Measurements from ENCODE around the gene PRAC1. TPM values are rescaled to one million over a fixed set of nuclear protein-coding genes. Genes with fewer than 3 reads are reported as not detected.

PRAC1 gene
- total RNA-seq, 1 experiment from 2014 or later, result not detected

- peak within 1 kb of the TSS; percentile 15 to 57; a peak in 3 of 5 replicates for H3K4me3 Mint-ChIP-seq
- DNase-seq, result peak; percentile 86
- Histone ChIP-seq H3K4me1 (ENCODE audit: insufficient read depth, low read length) (peaks cover 2% of the 10 kb centered on the region; the same call in 1 of the 2 replicates), H3K18ac (ENCODE audit: insufficient read length, low read depth, low read length) (no peak within 1 kb of the TSS), H3K79me1 (ENCODE audit: insufficient read depth, low read depth, low read length, poor library complexity, severe bottlenecking) (no peaks in the 10 kb centered on the region), H2AFZ (ENCODE audit: low read length) (no peak within 1 kb of the TSS), H2BK5ac (ENCODE audit: insufficient read length, low read length) (no peak within 1 kb of the TSS), H3K27ac (ENCODE audit: insufficient read length, low read depth, low read length) (no peak within 1 kb of the TSS), H2BK120ac (ENCODE audit: low read depth, low read length, poor library complexity, severe bottlenecking) (no peak within 1 kb of the TSS), H3K4ac (ENCODE audit: low read depth, low read length) (no peak within 1 kb of the TSS), H2AK5ac (ENCODE audit: insufficient read length, low read length) (no peak within 1 kb of the TSS), H2BK15ac (ENCODE audit: low read depth, low read length) (no peak within 1 kb of the TSS), H3K23me2 (ENCODE audit: insufficient read length, low read depth, low read length, poor library complexity, severe bottlenecking) (peaks cover 12% of the 10 kb centered on the region), H3K14ac (ENCODE audit: insufficient read depth, low read length) (no peak within 1 kb of the TSS), H3T11ph (ENCODE audit: low read length) (no peak within 1 kb of the TSS), H3K79me2 (ENCODE audit: insufficient read depth, low read length) (no peaks in the 10 kb centered on the region), H4K5ac (ENCODE audit: insufficient read length, low read depth, low read length) (no peak within 1 kb of the TSS), H3K23ac (ENCODE audit: insufficient read length, low read depth, low read length) (no peak within 1 kb of the TSS), H3K4me2 (ENCODE audit: insufficient read depth, insufficient read length, low read length) (peak within 1 kb of the TSS; percentile 16), H4K91ac (ENCODE audit: insufficient read length, low read depth, low read length) (no peak within 1 kb of the TSS), H3K56ac (ENCODE audit: insufficient read length, low read depth, low read length) (no peak within 1 kb of the TSS), H3K9me3 (ENCODE audit: control insufficient read depth, low read depth, low read length) (no peaks in the 10 kb centered on the region), H4K8ac (replicated peaks; ENCODE audit: insufficient read length, low read depth, low read length) (no peak within 1 kb of the TSS), H4K20me1 (ENCODE audit: control insufficient read depth, insufficient read depth, insufficient read length) (peaks cover 4% of the 10 kb centered on the region), H3K9ac (ENCODE audit: extremely low read depth, insufficient read length, low read length) (no peak within 1 kb of the TSS), H3K27me3 (ENCODE audit: insufficient read depth, low read length) (peaks cover 100% of the 10 kb centered on the region), H2BK12ac (ENCODE audit: insufficient read length, low read depth, low read length) (no peak within 1 kb of the TSS), H2BK20ac (ENCODE audit: low read depth, low read length, poor library complexity, severe bottlenecking) (no peak within 1 kb of the TSS)
- H3K4me1 Mint-ChIP-seq, result peaks cover 38 to 48% of the 10 kb centered on the region in 2 experiments
- peaks cover 100% of the 10 kb centered on the region for H3K27me3 Mint-ChIP-seq (ENCODE audit: low read depth)
- no peak within 1 kb of the TSS; a peak in 1 of 7 replicates for H3K27ac Mint-ChIP-seq
- TF ChIP-seq CTCF (conservative IDR thresholded peaks at IDR 0.05), result no peak
- no CpG with 5 or more reads among the region's 21 CpGs for WGBS (ENCODE audit: extremely low coverage, insufficient read length, low lambda C conversion rate)
- H3K9me3 Mint-ChIP-seq, result peaks cover 4 to 6% of the 10 kb centered on the region in 2 experiments; a peak in 3 of 5 replicates
- H3K36me3 Mint-ChIP-seq (ENCODE audit: insufficient read depth in 1 of 3, low read depth in 3 of 3), result peaks cover 0 to 2% (median 0%) of the 10 kb centered on the region in 3 experiments; a peak in 1 of 7 replicates
Measured at GRCh38 chr17:48722915-48723422, 651 bp upstream of the PRAC1 start, which contains the start of gene PRAC2. Gene PRAC2, plus strand, starts transcription at chr17:48723185. Its CDS starts 1,226 bp downstream, at chr17:48724411.

Measured in H9 (cell line).